ENCODE measurements around the gene OVCA2. TPM values are rescaled to one million over a fixed set of nuclear protein-coding genes. Genes with fewer than 3 reads are reported as not detected.

Gene OVCA2
- total RNA-seq, 3 donors from 2014 or later = 25.3 to 35.5 (median 33.0) TPM

DNA sequence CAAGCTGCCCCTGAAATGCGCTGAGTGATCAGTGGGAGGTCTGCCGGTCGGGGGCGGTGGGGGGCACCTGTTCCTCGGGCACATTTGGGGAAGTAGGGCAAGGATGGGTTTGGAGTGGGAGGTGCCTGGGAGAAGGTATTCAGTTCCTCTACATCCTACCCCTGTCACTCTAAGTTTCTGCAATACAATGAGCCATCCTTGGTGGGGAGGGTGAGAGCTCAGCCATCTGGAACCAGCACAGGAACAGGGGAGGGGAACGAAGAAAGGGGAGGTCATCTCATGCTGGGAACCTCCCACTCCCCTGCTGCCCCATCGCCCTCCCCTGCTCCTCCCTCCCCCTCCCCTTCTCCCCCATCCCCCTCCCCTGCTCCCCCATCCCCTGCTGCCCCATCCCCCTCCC, 7.7 kb upstream of the OVCA2 start:
- intact Hi-C loops (cut with DNase I, micrococcal nuclease) = no loop called here
- TF ChIP-seq CTCF (IDR thresholded peaks at IDR 0.05) = no peak
- H3K9me3 ChIP-seq = no peaks in the 10 kb centered on the region
- ATAC-seq (no peak), DNase-seq (no peak)
- no peak overlapping the region for H3K4me3 ChIP-seq
- peaks cover 9% of the 10 kb centered on the region for H3K4me1 ChIP-seq (ENCODE audit: low read depth)
- no peaks in the 10 kb centered on the region for H3K36me3 ChIP-seq (ENCODE audit: low read depth)

GRCh38 chr17:2034806-2035540, 6.8 kb upstream of the OVCA2 start:
- H3K36me3 ChIP-seq (ENCODE audit: low read depth) = no peaks in the 10 kb centered on the region

GRCh38 chr17:2035541-2036488, 6.0 kb upstream of the OVCA2 start:
- Histone ChIP-seq H3K4me3 (no peak overlapping the region), H3K36me3 (ENCODE audit: low read depth) (no peaks in the 10 kb centered on the region), H3K9me3 (no peaks in the 10 kb centered on the region), H3K4me1 (ENCODE audit: low read depth) (peaks cover 8% of the 10 kb centered on the region)
- intact Hi-C loops (cut with DNase I, micrococcal nuclease) = no loop called here
- DNase-seq (no peak), ATAC-seq (no peak)
- no peak for TF ChIP-seq CTCF (IDR thresholded peaks at IDR 0.05)

More at GRCh38 chr17:2034806-2035540, 6.8 kb upstream of the OVCA2 start:
- H3K4me3 ChIP-seq = no peak overlapping the region
- H3K4me1 ChIP-seq (ENCODE audit: low read depth) = peaks cover 9% of the 10 kb centered on the region
- intact Hi-C loops (cut with DNase I, micrococcal nuclease) = no loop called here
- DNase-seq (no peak), ATAC-seq (no peak)
- no peak for TF ChIP-seq CTCF (IDR thresholded peaks at IDR 0.05)
- H3K9me3 ChIP-seq = no peaks in the 10 kb centered on the region

DNA sequence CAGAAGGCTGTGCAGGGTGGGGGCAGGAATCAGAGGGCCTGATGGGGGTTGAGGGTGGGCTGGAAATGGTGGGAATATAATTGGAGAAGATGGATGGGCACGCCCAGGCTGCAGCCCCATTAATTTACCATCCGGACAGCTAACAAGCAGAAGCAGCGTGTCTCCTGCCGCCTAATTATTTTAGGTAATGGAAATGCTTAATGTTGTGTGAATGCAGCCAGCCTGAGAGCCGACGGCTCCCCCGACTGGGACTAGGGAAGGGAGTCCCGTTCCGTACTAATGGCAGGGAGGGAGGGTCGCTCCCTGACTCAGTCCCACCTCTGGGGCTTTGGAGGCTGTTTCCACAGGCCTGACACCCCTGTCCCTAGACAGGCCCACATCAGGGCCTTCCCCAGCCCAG, 4.7 kb upstream of the OVCA2 start:
- H3K4me1 ChIP-seq (ENCODE audit: low read depth) = peaks cover 2% of the 10 kb centered on the region
- intact Hi-C loops (cut with DNase I, micrococcal nuclease) = no loop called here
- H3K36me3 ChIP-seq (ENCODE audit: low read depth) = no peaks in the 10 kb centered on the region
- no peak for ATAC-seq
- H3K9me3 ChIP-seq = no peaks in the 10 kb centered on the region
- DNase-seq = no peak
- no peak overlapping the region for H3K4me3 ChIP-seq
- no peak for TF ChIP-seq CTCF (IDR thresholded peaks at IDR 0.05)

GRCh38 chr17:2040219-2040827, 1.5 kb upstream of the OVCA2 start:
- H3K36me3 ChIP-seq (ENCODE audit: low read depth) = no peaks in the 10 kb centered on the region
- ATAC-seq (no peak), DNase-seq (no peak)
- H3K4me3 ChIP-seq = no peak overlapping the region
- no peaks in the 10 kb centered on the region for H3K9me3 ChIP-seq
- intact Hi-C loops (cut with DNase I, micrococcal nuclease) = loop anchor here in 1 of 2 donors (10.0 kb wide), 1 partner anchor 1814 kb away; no protein-coding TSS in a partner anchor
- TF ChIP-seq CTCF (IDR thresholded peaks at IDR 0.05) = no peak
- peaks cover 7% of the 10 kb centered on the region for H3K4me1 ChIP-seq (ENCODE audit: low read depth)

Data from mucosa of descending colon (tissue), 3 donors.